GM18505 (cell line): ENCODE data around the gene BPI.
"Not testable (repeated sequence)": the region's sequence is repeated elsewhere in the genome, so short reads cannot be mapped to it uniquely, and the experiment has no call there.

Experiments used
- ATAC-seq: cut with Tn5 transposase; IDR thresholded peaks from one replicate; pipeline ENCODE4 v1.9.1; 2021; ENCODE audit not compliant: unreplicated experiment
- POLR2A ChIP-seq: IDR thresholded peaks from 4 replicates; pipeline ENCODE4 v1.6.1; 2011; ENCODE audit warnings: borderline replicate concordance; ENCODE audit not compliant: insufficient read depth, insufficient read length; ENCODE audit errors: extremely low read depth

Gene BPI

DNA sequence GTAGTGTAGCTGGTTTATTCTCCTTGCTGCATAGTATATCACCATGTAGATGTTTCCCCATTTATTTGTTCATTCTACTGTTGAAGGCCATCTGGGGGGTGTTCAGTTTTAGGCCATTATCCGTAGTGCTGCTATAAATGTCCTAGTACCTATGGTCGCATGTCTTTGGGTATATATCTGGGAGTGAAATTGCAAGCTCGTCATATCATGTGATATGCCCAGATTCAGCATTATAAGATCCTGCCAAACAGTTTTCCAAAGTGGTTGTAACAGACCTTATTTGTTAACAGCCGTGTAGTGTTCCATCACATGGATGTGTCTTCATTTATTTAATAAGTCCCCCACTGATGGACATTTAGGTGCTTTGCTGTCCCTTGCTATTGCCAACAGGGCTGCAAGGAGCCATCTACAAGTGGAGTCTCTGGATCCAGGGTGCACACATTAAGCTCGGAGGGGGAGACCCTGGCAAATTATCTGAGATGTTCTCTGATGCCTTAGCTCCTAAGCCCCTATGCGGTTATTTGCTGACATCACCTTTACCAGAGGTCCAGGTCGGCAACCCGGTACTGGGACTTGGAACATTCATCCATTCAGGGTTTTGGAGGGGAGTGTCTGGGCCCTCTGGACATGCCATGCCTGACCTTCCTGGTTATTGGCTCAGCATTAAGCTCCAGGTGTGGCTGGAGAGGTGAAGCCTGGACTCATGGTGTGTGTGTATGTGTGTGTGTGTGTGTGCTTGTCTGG is 59.2 kb downstream of the BPI start:
- no peak for TF ChIP-seq POLR2A
- ATAC-seq: no peak

- no peak for ATAC-seq
- no peak for TF ChIP-seq POLR2A
Observed at GRCh38 chr20:38369389-38369788, 65.4 kb downstream of the BPI start.

DNA sequence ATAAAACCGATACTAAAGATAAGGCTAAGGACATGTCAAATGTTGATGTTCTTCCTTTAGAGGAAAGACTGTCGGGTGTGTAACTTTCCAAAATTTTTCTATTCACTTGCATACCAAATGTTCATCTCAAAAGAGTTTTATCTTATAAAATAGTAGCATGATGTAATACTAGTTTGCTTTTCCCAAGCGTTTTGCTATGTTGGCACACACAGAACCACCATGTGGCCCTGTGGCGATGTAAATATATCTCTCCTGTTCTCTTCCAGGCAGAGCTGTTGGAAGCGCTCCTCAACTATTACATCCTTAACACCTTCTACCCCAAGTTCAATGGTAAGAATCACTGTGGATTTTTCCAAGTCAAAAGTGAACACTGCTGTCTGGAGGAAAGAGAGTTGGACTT is 68.8 kb downstream of the BPI start:
- ATAC-seq: no peak
- TF ChIP-seq POLR2A: no peak

DNA sequence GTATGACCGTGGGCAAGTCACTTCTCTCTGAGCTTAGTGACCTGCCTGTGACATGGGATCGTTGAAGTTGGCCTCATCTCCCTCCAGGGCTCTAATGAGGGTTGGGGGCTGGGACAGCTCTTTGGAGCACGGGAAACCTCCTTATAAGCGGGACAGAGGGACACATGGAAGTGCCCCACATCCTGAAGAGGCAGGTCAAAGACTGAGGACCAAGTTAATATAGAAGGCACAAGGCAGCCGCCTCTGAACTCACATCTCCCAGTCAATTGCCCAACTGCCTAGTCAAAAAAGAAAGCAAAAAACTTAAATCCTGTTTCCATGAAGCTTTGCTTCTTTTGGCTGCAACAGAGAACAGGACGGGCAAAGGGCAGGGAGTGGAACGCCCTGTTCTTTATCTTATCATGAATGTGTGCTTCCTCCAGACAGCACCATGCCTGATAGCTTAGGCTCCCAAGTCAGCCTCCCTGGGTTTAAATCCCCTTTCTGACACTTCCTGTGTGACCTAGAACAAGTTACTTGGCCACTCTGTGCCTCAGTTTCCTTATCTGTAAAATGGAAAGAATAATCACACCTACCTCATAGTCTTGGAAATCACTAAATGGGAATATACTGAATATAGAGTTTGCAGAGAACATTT is 69.4 kb downstream of the BPI start:
- no peak for TF ChIP-seq POLR2A
- ATAC-seq: no peak

GRCh38 chr20:38373898-38374297 is 69.9 kb downstream of the BPI start:
- no peak for ATAC-seq
- TF ChIP-seq POLR2A: no peak

GRCh38 chr20:38377039-38377685 is 73.2 kb downstream of the BPI start:
- TF ChIP-seq POLR2A: no peak
- no peak for ATAC-seq

GRCh38 chr20:38377838-38378237 is 73.9 kb downstream of the BPI start:
- ATAC-seq: not testable (repeated sequence)

GRCh38 chr20:38383147-38383546 is 79.2 kb downstream of the BPI start:
- no peak for ATAC-seq
- TF ChIP-seq POLR2A: no peak

DNA sequence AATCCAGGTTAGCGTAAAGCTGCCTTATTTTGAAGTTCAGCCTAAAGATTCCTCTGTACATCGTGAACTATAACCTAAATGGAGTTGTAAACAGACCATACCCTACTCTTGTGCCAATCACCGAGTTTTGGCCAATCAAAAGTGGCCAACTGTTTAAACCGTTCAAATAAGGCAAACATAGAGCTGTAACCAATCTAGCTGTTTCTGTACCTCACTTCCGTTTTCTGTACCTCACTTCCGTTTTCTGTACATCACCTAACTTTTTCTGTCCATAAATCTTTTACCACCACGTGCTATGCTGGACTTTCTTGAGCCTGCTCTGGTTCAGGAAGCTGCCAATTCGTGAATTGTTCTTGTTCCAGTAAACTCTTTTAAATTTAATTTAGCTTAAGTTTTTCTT is 82.0 kb downstream of the BPI start:
- no peak for TF ChIP-seq POLR2A
- no peak for ATAC-seq

DNA sequence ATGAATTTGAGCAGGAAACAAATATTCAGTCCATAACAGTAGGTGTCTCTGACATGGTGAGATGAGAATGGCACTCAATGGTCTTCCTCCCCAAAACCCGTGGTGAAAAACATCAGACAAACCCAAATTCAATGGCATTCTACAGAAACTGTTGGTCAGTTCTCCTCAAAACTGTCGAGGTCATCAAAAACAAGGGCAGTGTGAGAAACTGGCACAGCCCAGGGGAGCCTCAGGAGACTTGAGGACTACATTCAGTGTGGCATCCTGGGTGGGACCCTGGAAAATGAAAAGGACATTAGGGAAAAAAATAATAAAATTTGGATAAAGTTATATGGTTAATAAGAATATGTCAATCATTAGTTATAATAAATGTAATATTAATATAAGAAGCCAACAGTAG is 82.9 kb downstream of the BPI start:
- ATAC-seq: no peak
- no peak for TF ChIP-seq POLR2A
